COLO668 (cell line): ENCODE results near the gene GOLGA7B.
A peak's percentile ranks its signal among the peaks of the same experiment; 100 is the strongest.
"Not testable (repeated sequence)": the region's sequence is repeated elsewhere in the genome, so short reads cannot be mapped to it uniquely, and the experiment has no call there.

Experiments used
- DNase-seq: peaks from one replicate; lab custom pipeline; 2025; ENCODE audit not compliant: unreplicated experiment; lab: John Stamatoyannopoulos, UW

Gene GOLGA7B

GRCh38 chr10:97830064-97830463, 19.6 kb upstream of the GOLGA7B start:
- peak; percentile 17 for DNase-seq

DNA sequence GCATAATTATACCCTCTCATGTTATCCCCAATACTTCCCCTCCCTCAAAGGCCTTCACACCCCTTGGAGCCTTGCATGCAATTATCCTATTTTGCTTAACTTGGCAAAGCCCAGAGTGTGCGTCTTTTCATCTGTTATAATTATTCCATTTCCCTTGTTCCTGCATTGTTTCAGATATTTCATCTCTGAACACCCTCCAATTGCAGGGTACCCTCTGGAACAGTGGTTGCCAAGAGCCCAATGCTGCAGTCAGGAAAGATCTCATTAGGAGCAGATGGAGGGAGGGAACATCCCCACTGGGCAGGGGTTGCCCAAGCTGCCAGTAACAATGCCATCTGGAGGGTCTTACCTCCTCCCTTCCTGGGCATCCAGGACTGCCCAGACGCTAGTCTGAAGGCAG, 18.4 kb upstream of the GOLGA7B start:
- no peak for DNase-seq

DNA sequence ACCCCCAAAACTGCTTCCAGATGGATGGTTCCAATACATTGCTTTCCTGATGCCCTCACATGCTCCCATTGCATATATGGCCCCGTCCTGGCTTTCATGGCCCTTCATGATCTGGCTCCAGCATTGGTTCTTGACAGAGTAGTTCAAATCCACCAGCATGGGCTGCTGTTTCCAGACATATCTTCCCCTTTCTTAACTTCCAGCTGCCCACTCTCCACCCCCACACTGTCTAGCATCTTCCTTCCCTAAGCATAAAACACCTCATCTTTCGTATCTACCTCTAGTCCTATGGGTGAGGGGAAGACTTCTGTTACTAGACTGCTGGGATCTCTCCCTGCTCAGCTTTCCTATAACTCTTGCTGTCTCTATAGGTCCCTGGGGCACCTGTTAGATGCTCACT, 13.2 kb upstream of the GOLGA7B start:
- no peak for DNase-seq

- DNase-seq: no peak
Measured at GRCh38 chr10:97838091-97838490, 11.6 kb upstream of the GOLGA7B start.

DNA sequence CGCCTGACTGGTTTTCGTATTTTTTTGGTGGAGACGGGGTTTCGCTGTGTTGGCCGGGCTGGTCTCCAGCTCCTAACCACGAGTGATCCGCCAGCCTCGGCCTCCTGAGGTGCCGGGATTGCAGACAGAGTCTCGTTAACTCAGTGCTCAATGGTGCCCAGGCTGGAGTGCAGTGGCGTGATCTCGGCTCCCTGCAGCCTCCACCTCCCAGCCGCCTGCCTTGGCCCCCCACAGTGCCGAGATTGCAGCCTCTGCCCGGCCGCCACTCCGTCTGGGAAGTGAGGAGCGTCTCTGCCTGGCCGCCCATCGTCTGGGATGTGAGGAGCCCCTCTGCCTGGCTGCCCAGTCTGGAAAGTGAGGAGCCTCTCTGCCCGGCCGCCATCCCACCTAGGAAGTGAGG, 8.5 kb upstream of the GOLGA7B start:
- DNase-seq: not testable (repeated sequence)

GRCh38 chr10:97842114-97842513, 7.5 kb upstream of the GOLGA7B start:
- DNase-seq: not testable (repeated sequence)

DNA sequence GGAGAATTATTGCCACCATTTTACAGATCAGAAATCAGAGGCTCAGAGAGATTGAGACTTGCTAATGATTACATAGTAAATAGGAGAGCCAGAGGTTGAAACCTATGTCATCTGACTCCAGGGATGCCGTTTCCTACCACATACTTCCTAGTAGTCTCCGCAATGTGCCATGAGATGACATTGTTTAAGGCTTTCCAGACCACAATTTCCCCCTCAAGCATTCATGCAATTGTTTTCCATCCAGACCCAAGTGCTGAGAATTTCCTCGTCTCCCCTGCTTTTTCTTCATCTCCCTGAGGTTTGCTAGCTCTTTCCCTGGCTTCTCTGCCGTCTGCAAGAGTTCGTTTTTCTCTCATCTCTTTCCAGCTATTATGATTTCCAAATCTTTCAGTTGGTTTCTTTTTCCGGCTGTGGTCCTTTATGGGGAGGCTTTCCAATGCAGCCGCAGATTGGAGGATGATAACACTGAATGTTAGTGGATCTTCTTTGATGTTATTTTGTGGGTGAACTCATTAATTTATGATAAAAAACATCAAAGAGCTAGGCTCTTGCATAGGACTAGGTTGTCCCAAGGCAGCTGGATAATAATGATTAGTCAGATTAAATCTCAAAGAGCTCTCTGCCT, 6.9 kb upstream of the GOLGA7B start:
- DNase-seq: peak; percentile 10

DNA sequence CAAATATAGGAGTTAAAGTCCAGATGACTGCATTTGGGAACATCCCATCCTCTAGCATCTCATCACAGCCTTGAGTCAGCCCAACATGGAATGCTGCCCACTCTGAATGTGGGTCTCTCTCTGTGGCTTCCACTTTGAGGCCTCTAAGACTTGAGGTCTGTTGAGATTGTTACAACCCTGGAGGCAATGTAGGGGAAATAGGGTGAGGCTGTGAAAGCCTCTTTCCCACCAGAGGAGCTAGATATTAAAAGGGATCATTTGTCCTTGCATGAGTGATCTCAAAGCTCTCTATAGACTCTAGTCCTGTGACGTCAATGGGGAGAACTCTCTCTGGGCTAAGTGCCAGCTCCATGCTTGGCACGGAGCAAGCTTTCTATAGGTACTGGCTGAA, 6.4 kb upstream of the GOLGA7B start:
- peak; percentile 67 for DNase-seq

DNA sequence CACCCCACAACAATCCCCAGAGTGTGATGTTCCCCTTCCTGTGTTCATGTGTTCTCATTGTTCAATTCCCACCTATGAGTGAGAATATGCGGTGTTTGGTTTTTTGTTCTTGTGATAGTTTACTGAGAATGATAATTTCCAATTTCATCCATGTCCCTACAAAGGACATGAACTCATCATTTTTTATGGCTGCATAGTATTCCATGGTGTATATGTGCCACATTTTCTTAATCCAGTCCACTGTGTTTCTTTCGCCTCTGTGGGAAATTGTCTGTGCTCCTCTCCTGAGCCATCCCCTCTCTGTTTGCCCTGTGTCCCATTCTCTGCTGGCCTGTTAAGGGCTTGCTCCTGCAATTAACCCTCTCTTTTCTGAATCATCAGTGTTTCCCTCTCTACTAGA, 5.7 kb upstream of the GOLGA7B start:
- DNase-seq: not testable (repeated sequence)

- DNase-seq: no peak
Measured at GRCh38 chr10:97844678-97845077, 5.0 kb upstream of the GOLGA7B start.

DNA sequence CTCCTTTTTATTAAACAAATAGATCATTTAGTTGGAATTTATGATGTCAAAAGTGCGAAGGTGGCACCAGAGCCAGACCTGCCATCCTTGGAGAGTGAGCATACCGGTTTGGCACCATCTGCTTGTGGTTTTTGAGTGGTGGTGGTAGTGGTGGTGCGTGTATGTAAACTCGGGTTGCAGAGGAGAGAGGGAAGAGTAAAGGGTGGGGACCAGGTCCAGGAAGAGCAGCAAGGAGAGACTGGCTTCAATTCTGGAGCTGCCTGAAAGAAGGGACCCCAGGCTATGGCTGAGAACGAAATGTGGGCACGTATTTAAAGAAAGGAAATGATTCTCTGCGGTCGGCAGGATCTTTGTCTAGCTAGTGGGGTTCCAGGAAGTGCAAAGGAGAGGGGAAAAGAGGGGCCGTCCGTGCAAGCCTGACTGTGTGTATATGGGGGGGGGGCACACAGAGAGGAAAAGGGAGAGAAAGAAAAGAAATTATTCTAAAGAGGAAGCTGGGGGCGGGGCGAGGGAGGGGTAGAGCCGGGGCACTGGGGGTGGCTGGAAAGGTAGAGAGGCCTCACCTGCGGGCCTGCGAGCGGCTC, 448 bp upstream of the GOLGA7B start:
- DNase-seq: peak; percentile 87

- peak; percentile 28 for DNase-seq
Measured at GRCh38 chr10:97850446-97850845, 803 bp downstream of the GOLGA7B start.

DNA sequence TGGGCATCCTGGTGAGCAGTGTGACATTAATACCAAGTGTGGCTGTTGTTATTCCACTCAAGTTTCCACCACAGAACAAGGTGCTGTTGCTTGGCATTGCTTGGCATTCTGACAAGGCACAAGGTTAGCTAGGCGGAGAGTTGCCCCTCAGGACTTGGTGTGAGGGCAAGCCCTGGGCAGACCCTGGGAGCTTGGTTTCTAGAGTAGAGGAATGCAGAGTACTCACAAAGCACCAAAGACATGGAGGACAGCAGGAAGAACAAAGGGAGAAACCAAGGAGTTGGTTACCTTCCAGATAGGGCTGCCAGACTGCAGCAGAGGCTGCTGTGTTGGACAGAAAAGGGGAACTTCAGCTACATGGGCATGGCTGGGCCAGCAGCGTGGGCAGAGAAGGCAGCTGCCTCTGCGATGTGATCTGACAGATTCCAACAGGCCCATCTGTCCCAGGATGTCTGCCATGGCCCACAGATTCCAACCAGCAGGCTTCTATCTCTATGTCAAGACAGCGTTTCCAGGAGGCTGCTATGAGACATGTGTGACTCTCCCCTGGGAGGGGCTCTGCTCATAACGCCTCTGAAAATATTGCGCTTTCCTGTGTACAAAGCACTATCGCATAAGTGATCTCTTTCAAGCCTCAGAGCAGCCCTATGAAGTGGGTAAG, 1.8 kb downstream of the GOLGA7B start:
- no peak for DNase-seq

GRCh38 chr10:97852277-97852676, 2.6 kb downstream of the GOLGA7B start:
- no peak for DNase-seq

GRCh38 chr10:97852840-97853405, 3.3 kb downstream of the GOLGA7B start:
- no peak for DNase-seq

- no peak for DNase-seq
Measured at GRCh38 chr10:97854743-97855142, 5.1 kb downstream of the GOLGA7B start.

DNA sequence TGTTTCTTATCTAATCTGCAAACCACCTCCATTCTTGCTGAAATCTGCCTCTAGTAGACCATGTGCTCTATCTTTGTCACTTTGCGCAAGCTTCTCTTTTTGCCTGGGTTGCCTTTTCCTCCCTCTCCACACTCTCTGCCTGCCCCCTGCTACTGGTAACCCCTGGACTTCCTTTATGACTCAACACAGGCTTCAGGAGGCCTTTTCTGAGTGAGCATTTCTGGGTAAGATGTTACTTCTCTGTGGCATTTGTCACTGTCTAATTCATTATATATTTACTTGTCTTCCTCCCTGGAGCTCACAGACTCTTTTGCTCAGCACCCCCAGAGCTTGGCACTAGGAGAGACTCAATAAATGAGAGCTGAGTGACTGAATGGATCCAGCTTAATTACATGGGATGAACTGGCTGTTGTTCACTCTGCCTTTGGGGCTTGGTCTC, 8.4 kb downstream of the GOLGA7B start:
- no peak for DNase-seq

DNA sequence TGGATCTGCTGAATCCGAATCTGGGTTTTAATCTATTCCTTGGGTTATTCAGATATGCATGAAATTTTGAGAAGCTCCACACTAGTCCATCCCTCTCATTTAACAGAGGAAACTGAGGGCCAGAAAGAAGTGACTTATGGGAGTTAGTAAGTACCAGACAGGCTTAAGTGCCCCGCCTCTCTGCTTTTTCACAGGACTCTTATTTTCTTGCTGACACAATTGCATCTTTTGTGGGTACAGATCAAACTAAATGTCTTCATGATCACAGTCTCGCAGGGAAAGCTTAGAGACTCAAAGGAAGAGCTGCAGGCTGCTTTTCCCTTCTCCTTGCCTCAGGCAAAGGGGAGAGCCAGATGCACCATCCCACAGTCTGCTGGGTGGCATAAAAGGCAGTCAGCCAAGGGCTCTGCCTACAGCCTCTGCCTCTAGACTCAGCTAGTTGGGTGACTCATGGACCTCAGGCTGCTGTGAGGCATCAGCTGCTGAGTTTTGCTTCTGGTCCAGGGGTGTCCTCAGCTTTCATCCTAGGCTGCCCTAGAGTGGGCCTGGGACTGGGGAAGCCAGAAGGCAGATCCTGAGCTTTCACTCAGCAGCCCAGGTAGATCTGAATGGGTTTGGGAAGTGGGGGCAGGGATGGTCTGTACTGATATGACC, 11.6 kb downstream of the GOLGA7B start:
- no peak for DNase-seq

GRCh38 chr10:97861924-97862323, 12.3 kb downstream of the GOLGA7B start:
- DNase-seq: no peak

DNA sequence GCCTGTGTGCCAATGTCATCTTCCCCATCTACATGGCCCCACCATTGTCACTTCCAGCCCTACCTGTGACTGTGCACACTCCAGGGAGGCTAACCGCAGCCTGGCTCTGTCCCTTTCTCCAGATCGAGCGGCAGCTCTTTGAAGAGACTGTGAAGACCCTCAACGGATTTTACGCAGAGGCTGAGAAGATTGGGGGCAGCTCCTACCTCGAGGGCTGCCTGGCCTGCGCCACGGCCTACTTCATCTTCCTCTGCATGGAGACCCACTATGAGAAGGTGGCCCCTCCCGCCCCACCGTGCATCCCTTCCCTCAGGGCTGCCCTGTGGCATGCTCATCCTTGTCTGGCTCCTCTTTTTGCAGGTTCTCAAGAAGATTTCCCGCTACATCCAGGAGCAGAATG, 14.2 kb downstream of the GOLGA7B start:
- no peak for DNase-seq

DNA sequence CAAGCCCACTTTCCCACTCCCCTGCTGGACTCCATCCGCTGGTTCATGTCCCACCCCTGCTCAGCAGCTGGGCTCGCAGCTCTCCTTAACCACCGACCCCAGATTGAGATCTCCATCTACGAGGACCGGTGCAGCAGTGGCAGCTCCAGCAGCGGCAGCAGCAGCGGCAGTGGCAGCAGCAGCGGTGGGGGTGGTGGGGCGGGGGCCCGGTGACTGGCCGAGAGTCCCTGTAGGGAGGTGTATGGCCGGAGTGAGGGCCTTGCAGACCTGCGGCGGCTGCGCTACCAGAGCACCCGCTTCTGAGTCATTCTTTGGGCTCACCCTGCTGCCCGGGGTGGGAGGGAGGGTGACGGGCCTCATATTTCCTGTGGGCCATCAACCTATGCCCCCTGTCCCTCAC, 15.8 kb downstream of the GOLGA7B start:
- no peak for DNase-seq
